ENCODE results near the gene NOL12. TPM values are rescaled to one million over a fixed set of nuclear protein-coding genes. Genes with fewer than 3 reads are reported as not detected.

The NOL12 gene
- total and polyA plus RNA-seq, 10 donors, result 24.0 to 55.3 (median 30.7) TPM

DNA sequence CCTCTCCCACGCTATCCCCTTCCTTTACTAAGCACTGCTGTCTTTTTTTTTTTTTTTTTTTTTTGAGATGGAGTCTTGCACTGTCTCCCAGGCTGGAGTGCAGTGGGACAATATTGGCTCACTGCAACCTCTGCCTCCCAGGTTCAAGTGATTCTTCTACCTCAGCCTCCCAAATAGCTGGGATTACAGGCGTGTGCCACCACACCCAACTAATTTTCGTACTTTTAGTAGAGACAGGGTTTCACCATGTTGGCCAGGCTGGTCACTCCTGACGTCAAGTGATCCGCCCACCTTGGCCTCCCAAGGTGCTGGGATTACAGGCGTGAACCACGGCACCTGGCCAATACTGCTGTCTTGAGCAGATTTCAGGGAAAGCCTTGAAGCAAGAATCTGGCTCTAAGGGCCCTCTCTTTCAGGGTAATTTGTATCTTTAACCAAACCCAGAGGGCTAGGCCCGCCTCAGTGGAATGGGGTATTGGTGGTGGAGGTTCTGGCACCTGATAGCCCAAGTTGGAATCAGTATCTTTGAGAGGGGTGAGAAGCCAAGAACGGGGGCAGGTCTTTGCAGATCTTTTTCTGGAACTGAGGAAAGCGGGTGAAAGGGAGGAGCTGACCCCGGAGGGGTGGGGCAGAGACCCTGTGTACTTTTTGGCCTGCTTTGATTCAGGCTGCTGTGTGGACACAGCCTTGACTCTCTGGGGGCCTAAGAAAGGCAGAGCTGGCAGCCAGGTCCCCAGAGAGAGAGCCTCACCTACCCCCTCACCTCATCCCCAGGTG lies 47.7 kb downstream of the NOL12 start:
- no peak overlapping the region for H3K4me3 ChIP-seq
- WGBS, 5 donors, result 80 to 95% (median 91%) methylated on average over 10 to 11 of the region's 11 CpGs
- no peaks in the 10 kb centered on the region for H3K27me3 ChIP-seq (replicated peaks in 1 of 7)
- intact Hi-C loops (cut with DNase I; ENCODE audit: low total_unique reads), result no loop called here
- H3K27ac ChIP-seq, result no peak overlapping the region
- peaks cover 0 to 59% (median 24%) of the 10 kb centered on the region in 6 donors for H3K4me1 ChIP-seq
- DNase-seq, result no peak
- H3K9me3 ChIP-seq, result no peaks in the 10 kb centered on the region
- no peaks in the 10 kb centered on the region for H3K36me3 ChIP-seq
- TF ChIP-seq POLR2A (IDR thresholded peaks at IDR 0.05) (no peak), POLR2AphosphoS5 (IDR thresholded peaks at IDR 0.05) (no peak)
- TF ChIP-seq, protein P1, sequence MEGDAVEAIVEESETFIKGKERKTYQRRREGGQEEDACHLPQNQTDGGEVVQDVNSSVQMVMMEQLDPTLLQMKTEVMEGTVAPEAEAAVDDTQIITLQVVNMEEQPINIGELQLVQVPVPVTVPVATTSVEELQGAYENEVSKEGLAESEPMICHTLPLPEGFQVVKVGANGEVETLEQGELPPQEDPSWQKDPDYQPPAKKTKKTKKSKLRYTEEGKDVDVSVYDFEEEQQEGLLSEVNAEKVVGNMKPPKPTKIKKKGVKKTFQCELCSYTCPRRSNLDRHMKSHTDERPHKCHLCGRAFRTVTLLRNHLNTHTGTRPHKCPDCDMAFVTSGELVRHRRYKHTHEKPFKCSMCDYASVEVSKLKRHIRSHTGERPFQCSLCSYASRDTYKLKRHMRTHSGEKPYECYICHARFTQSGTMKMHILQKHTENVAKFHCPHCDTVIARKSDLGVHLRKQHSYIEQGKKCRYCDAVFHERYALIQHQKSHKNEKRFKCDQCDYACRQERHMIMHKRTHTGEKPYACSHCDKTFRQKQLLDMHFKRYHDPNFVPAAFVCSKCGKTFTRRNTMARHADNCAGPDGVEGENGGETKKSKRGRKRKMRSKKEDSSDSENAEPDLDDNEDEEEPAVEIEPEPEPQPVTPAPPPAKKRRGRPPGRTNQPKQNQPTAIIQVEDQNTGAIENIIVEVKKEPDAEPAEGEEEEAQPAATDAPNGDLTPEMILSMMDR (IDR thresholded peaks at IDR 0.05 in 8 of 11, conservative IDR thresholded peaks at IDR 0.05 in 3 of 11), result no peak

DNA sequence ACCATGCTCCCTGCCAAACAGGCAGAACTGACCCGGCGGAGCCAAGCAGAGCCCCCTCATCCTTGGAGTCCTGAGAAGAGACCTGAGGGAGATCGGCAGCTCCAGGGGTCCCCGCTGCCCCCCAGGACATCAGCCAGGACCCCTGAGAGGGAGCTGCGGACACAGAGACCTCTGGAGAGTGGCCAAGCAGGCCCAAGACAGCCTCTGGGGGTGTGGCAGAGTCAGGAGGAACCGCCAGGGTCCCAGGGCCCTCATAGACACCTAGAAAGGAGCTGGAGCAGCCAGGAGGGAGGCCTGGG lies 48.2 kb downstream of the NOL12 start:
- intact Hi-C loops (cut with DNase I; ENCODE audit: low total_unique reads), result no loop called here
- Histone ChIP-seq H3K36me3 (no peaks in the 10 kb centered on the region), H3K4me1 (peaks cover 0 to 63% (median 30%) of the 10 kb centered on the region in 6 donors), H3K4me3 (no peak overlapping the region), H3K27me3 (replicated peaks in 1 of 7) (no peaks in the 10 kb centered on the region), H3K27ac (no peak overlapping the region), H3K9me3 (no peaks in the 10 kb centered on the region)
- DNase-seq, result no peak
- TF ChIP-seq, protein P1 (IDR thresholded peaks at IDR 0.05 in 8 of 11, conservative IDR thresholded peaks at IDR 0.05 in 3 of 11), result no peak
- TF ChIP-seq POLR2AphosphoS5 (IDR thresholded peaks at IDR 0.05) (no peak), POLR2A (IDR thresholded peaks at IDR 0.05) (no peak)
- 79 to 96% (median 87%) methylated on average over 4 to 6 of the region's 6 CpGs for WGBS, 5 donors

- Histone ChIP-seq H3K4me3 (no peak overlapping the region), H3K27ac (no peak overlapping the region), H3K9me3 (no peaks in the 10 kb centered on the region), H3K4me1 (peaks cover 0 to 67% (median 36%) of the 10 kb centered on the region in 6 donors), H3K27me3 (replicated peaks in 1 of 7) (no peaks in the 10 kb centered on the region), H3K36me3 (no peaks in the 10 kb centered on the region)
- TF ChIP-seq, protein P1 (IDR thresholded peaks at IDR 0.05 in 8 of 11, conservative IDR thresholded peaks at IDR 0.05 in 3 of 11), result peak in 9 of 11 experiments; percentile 7 to 62 (median 46)
- TF ChIP-seq POLR2A (IDR thresholded peaks at IDR 0.05), result no peak
- TF ChIP-seq POLR2AphosphoS5 (IDR thresholded peaks at IDR 0.05), result no peak
- no peak for DNase-seq
- 70 to 90% (median 80%) methylated on average over 2 to 16 of the region's 16 CpGs for WGBS, 5 donors
- intact Hi-C loops (cut with DNase I; ENCODE audit: low total_unique reads), result no loop called here
Measured at GRCh38 chr22:37734964-37735451, 48.9 kb downstream of the NOL12 start.

DNA sequence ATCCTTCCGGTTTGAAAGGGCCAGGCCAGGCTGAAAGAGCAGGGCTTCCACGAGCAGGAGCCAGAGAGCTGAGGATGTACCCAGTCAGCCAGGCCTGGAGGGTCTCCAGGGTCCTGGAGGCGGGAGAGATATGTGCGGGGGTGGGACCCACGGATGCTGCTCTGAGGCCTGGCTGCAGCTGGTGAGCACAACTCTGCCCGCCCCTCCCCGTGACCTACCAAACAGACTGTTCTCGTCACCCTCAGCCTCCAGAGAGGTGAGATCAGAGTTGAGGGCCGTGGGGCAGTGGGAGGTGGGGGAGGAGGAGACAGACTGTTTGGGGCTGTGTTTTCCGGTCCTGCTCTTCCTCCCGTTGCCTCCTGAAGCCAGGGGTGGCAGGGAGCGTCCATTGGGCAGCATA lies 52.9 kb downstream of the NOL12 start:
- no peaks in the 10 kb centered on the region for H3K36me3 ChIP-seq
- no peaks in the 10 kb centered on the region for H3K9me3 ChIP-seq
- no peaks in the 10 kb centered on the region for H3K27me3 ChIP-seq (replicated peaks in 1 of 7)
- intact Hi-C loops (cut with DNase I; ENCODE audit: low total_unique reads), result no loop called here
- WGBS, 5 donors, result 61 to 71% (median 69%) methylated on average over 12 of the region's 12 CpGs
- DNase-seq, result no peak
- H3K4me1 ChIP-seq, result peaks cover 2 to 81% (median 47%) of the 10 kb centered on the region in 6 donors
- H3K27ac ChIP-seq, result peak overlapping the region; percentile 35 to 91 (median 79)
- TF ChIP-seq, protein P1 (IDR thresholded peaks at IDR 0.05 in 8 of 11, conservative IDR thresholded peaks at IDR 0.05 in 3 of 11), result no peak
- TF ChIP-seq POLR2A (IDR thresholded peaks at IDR 0.05) (no peak), POLR2AphosphoS5 (IDR thresholded peaks at IDR 0.05) (peak; percentile 66 to 78 (median 77))
- H3K4me3 ChIP-seq, result peak overlapping the region in 1 of 8 donors; percentile 36

Data from spleen (tissue), 11 donors.